GM12878 (cell line): ENCODE data around the gene OR4D2. TPM values are rescaled to one million over a fixed set of nuclear protein-coding genes. Genes with fewer than 3 reads are reported as not detected.

Experiments
- ATAC-seq: fragments of 200-7000 bp; cut with Tn5 transposase; 3 replicates; pipeline ENCODE4 v1.9.1; 2020; ENCODE audit warnings: mild to moderate bottlenecking, moderate library complexity
- BruUV-seq: library from RNA; stranded (reverse); fragments of 400-500 nt; replicated peaks from 2 replicates; lab custom pipeline; 2021; lab: Mats Ljungman, UMichigan
- CTCF ChIA-PET: fragments of 300-600 bp; sonication (Branson Sonifier 250); formaldehyde crosslinking; extraction: SDS; loops from one replicate; lab custom pipeline; 2021; ENCODE audit warnings: inconsistent platforms; lab: Yijun Ruan, JAX
- POLR2A ChIA-PET: fragments of 350-600 bp; formaldehyde crosslinking; extraction: SDS; loops from one replicate; lab custom pipeline; 2021; ENCODE audit warnings: inconsistent platforms; lab: Charles Lee
- RAD21 ChIA-PET: fragments of 300-600 bp; sonication (Branson Sonifier 250); formaldehyde crosslinking; loops from one replicate; lab custom pipeline; 2023; ENCODE audit warnings: antibody characterized with exemption; ENCODE audit not compliant: unreplicated experiment; lab: Charles Lee
- SMC1A ChIA-PET: fragments of 300-600 bp; sonication (Branson Sonifier 250); formaldehyde crosslinking; loops from one replicate; lab custom pipeline; 2023; ENCODE audit not compliant: unreplicated experiment, uncharacterized antibody; lab: Charles Lee
- DNase-seq: peaks from one replicate; pipeline ENCODE4 v3.0.0-alpha.2; 2011; ENCODE audit warnings: low read depth, low spot score
- FAIRE-seq: peaks from 3 replicates; lab custom pipeline; 2011; peaks lifted over from hg19 to GRCh38; lab: Jason Lieb, UNC
- H2AFZ ChIP-seq: 2 replicates; pipeline ENCODE4 v1.6.0; 2011; ENCODE audit warnings: low read depth, low read length, control low read depth; ENCODE audit not compliant: control insufficient read depth
- H3K27ac ChIP-seq: 2 replicates; pipeline ENCODE4 v1.5.1; 2011; ENCODE audit warnings: control low read depth; ENCODE audit not compliant: control insufficient read depth, insufficient read depth
- H3K27me3 ChIP-seq, 2 experiments: replicated peaks in 1 of 2; 2 replicates each; pipeline versions ENCODE4 v1.6.0 to v1.6.1; 2011; ENCODE audit warnings: low read length in 1 of 2; ENCODE audit not compliant: control insufficient read depth in 2 of 2, insufficient read depth in 2 of 2
- H3K36me3 ChIP-seq, 2 experiments: 2 replicates each; pipeline ENCODE4 v1.5.1; 2011; ENCODE audit warnings: low read length in 1 of 2; ENCODE audit not compliant: control insufficient read depth in 2 of 2, insufficient read depth in 2 of 2
- H3K4me1 ChIP-seq: 2 replicates; pipeline ENCODE4 v1.6.1; 2011; ENCODE audit warnings: mild to moderate bottlenecking, low read length, moderate library complexity, mixed read lengths; ENCODE audit not compliant: control insufficient read depth, insufficient read depth
- H3K4me2 ChIP-seq: 2 replicates; pipeline ENCODE4 v1.6.0; 2011; ENCODE audit warnings: control low read depth; ENCODE audit not compliant: control insufficient read depth, insufficient read depth
- H3K4me3 ChIP-seq: fragments of 200-600 bp; sonication (generic); 2 replicates; pipeline ENCODE4 v1.5.1; 2016
- H3K79me2 ChIP-seq: 2 replicates; pipeline ENCODE4 v1.6.0; 2011; ENCODE audit warnings: low read length; ENCODE audit not compliant: control insufficient read depth, insufficient read depth
- H3K9ac ChIP-seq: 2 replicates; pipeline ENCODE4 v1.8.0; 2011; ENCODE audit warnings: low read length, control low read depth, mixed read lengths; ENCODE audit not compliant: control insufficient read depth, insufficient read depth
- H3K9me3 ChIP-seq: replicated peaks from 3 replicates; pipeline ENCODE4 v1.5.1; 2011; ENCODE audit warnings: mild to moderate bottlenecking, low read length; ENCODE audit not compliant: control insufficient read depth, insufficient read depth
- H4K20me1 ChIP-seq: 2 replicates; pipeline ENCODE4 v1.6.0; 2011; ENCODE audit not compliant: control insufficient read depth, insufficient read depth
- FOS ChIP-seq: IDR thresholded peaks from 3 replicates; pipeline ENCODE4 v1.6.1; 2011; ENCODE audit warnings: borderline replicate concordance; ENCODE audit not compliant: insufficient read length; ENCODE audit errors: extremely low read depth
- MEF2B ChIP-seq: fragments of 450-650 bp; IDR thresholded peaks from 2 replicates; pipeline ENCODE4 v1.6.1; 2018; ENCODE audit warnings: mild to moderate bottlenecking, moderate library complexity; ENCODE audit not compliant: partially characterized antibody, poor library complexity, severe bottlenecking
- NRF1 ChIP-seq: conservative IDR thresholded peaks from 2 replicates; pipeline ENCODE4 v1.6.1; 2011; ENCODE audit warnings: mild to moderate bottlenecking, low read depth, low read length, improper control_type of control experiment
- ZBED1 ChIP-seq: IDR thresholded peaks from 2 replicates; pipeline ENCODE4 v1.6.1; 2016; ENCODE audit warnings: borderline replicate concordance
- WGBS: methylation state at CpG from one replicate; pipeline ENCODE4 v1.1.6; 2016; ENCODE audit warnings: low lambda C conversion rate; ENCODE audit not compliant: insufficient replicate concordance, insufficient coverage; ENCODE audit errors: missing lambda C conversion rate; 5-methylcytosine and 5-hydroxymethylcytosine counted together
- in situ Hi-C: fragments of 300-500 bp; cut with MboI; formaldehyde crosslinking; loops from 9 replicates; pipeline ENCODE4 v1.14.3; 2018; ENCODE audit warnings: mixed read lengths
- intact Hi-C: fragments of 100-400 bp; cut with micrococcal nuclease; formaldehyde crosslinking; loops from one replicate; pipeline ENCODE4 v1.14.2; 2022; ENCODE audit not compliant: unreplicated experiment
- polyA plus RNA-seq, 11 experiments: library from polyadenylated mRNA; depleted of rRNA in 4 of 11; unstranded in 6 of 11; stranded (reverse) in 5 of 11; fragments of >200 nt; fragmentation: Nextera tagmentation in 4 of 11; fragmentation: Illumina TruSeq in 1 of 11; extraction: Ambion mirVana in 4 of 11; extraction: Trizol in 1 of 11; gene quantifications; 1 replicate in 1 of 11; 2 replicates in 10 of 11; pipeline versions ENCODE4 v1.2.1 to v1.2.3, GENCODE V29; 2011 to 2016; ENCODE audit warnings: inconsistent platforms in 2 of 11, missing spikeins in 2 of 11, low read depth in 1 of 11
- total RNA-seq, 4 experiments: library from RNA; depleted of rRNA in 3 of 4; stranded (reverse); fragments of >200 nt in 3 of 4; fragmentation: Illumina TruSeq in 1 of 4; extraction: Trizol in 1 of 4; gene quantifications; 2 replicates each; pipeline versions ENCODE4 v1.2.1 to v1.2.3, GENCODE V29; 2013 to 2021
- TF ChIP-seq, protein P1 (sequence below): IDR thresholded peaks from 2 replicates; pipeline ENCODE4 v1.6.1; 2011; ENCODE audit warnings: borderline replicate concordance, low read depth, mild to moderate bottlenecking, moderate library complexity, low read length; ENCODE audit not compliant: insufficient read depth, poor library complexity, severe bottlenecking
- TF ChIP-seq, protein P2 (sequence below): IDR thresholded peaks from 2 replicates; pipeline ENCODE4 v1.6.1; 2012; ENCODE audit warnings: low read depth, low read length, improper control_type of control experiment
- TF ChIP-seq, protein P3 (sequence below): IDR thresholded peaks from 2 replicates; pipeline ENCODE4 v1.6.1; 2012; ENCODE audit warnings: improper control_type of control experiment, low read depth, low read length; ENCODE audit not compliant: insufficient replicate concordance

Gene OR4D2
- total and polyA plus RNA-seq, 10 of the 15 experiments (the other 5 are each of a cell fraction or from before 2014, with no cell fraction given), result 0.04 TPM; not detected in 9

DNA sequence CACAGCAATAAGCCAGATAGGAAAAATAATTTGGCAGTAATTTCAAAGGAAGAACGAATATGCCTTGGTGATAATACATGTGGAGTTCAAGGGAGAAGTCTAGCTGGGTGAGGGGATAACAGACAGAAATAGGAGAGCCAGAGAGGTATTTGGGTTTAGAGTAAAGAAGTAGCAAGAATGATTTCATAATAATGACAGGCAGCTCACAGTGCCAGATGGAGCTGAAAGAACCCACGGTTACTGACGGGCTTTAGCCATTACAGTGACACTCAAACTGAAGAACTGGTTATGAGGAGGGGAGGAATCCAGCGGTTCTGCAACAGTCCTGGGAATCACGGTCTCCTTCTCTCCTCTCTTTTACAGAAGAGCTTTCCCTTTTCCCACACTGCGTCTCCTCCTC lies 16.4 kb upstream of the OR4D2 start (continued):
- TF ChIP-seq, protein P1, sequence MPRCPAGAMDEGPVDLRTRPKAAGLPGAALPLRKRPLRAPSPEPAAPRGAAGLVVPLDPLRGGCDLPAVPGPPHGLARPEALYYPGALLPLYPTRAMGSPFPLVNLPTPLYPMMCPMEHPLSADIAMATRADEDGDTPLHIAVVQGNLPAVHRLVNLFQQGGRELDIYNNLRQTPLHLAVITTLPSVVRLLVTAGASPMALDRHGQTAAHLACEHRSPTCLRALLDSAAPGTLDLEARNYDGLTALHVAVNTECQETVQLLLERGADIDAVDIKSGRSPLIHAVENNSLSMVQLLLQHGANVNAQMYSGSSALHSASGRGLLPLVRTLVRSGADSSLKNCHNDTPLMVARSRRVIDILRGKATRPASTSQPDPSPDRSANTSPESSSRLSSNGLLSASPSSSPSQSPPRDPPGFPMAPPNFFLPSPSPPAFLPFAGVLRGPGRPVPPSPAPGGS, result no peak
- no peak for TF ChIP-seq MEF2B
- TF ChIP-seq, protein P2, sequence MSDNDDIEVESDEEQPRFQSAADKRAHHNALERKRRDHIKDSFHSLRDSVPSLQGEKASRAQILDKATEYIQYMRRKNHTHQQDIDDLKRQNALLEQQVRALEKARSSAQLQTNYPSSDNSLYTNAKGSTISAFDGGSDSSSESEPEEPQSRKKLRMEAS, result no peak

DNA sequence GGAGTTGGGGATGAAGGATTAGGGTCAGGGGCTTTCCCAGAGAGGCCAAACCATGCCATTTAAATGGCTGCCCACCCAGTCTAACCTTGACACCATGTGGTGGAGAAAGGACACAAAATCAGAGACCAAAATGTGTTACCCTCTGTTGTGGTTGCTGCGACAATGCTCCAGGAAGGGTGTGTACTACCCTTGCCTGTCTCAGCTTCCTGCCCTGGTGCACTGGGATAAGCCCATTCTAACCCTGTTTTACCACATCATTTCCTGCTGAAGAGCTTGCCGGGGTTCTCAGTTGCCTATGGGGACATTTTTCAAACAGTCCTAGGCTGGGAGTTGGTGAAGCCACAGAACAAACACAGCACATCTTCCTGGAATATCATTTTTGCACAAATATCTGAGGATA lies 13.7 kb upstream of the OR4D2 start:
- Histone ChIP-seq H3K27me3 (peaks cover 6 to 12% of the 10 kb centered on the region in 2 experiments; a peak in 3 of 4 replicates), H3K4me1 (no peaks in the 10 kb centered on the region), H3K79me2 (no peaks in the 10 kb centered on the region), H3K4me3 (no peak overlapping the region), H4K20me1 (no peaks in the 10 kb centered on the region; the same call in 1 of the 2 replicates), H3K4me2 (no peak overlapping the region), H3K9ac (no peak overlapping the region), H3K9me3 (no peaks in the 10 kb centered on the region; the same call in 2 of the 3 replicates), H3K27ac (no peak overlapping the region), H2AFZ (no peak overlapping the region; the same call in 1 of the 2 replicates), H3K36me3 (no peaks in the 10 kb centered on the region)
- intact Hi-C loops, result no loop called here
- ATAC-seq (no peak), DNase-seq (no peak), FAIRE-seq (no peak)
- WGBS, result 0% methylated on average over 2 of the region's 2 CpGs
- CTCF ChIA-PET, result no interaction called here
- RAD21 ChIA-PET, result no interaction called here
- no peak for TF ChIP-seq NRF1
- TF ChIP-seq ZBED1, result no peak
- TF ChIP-seq, protein P3, sequence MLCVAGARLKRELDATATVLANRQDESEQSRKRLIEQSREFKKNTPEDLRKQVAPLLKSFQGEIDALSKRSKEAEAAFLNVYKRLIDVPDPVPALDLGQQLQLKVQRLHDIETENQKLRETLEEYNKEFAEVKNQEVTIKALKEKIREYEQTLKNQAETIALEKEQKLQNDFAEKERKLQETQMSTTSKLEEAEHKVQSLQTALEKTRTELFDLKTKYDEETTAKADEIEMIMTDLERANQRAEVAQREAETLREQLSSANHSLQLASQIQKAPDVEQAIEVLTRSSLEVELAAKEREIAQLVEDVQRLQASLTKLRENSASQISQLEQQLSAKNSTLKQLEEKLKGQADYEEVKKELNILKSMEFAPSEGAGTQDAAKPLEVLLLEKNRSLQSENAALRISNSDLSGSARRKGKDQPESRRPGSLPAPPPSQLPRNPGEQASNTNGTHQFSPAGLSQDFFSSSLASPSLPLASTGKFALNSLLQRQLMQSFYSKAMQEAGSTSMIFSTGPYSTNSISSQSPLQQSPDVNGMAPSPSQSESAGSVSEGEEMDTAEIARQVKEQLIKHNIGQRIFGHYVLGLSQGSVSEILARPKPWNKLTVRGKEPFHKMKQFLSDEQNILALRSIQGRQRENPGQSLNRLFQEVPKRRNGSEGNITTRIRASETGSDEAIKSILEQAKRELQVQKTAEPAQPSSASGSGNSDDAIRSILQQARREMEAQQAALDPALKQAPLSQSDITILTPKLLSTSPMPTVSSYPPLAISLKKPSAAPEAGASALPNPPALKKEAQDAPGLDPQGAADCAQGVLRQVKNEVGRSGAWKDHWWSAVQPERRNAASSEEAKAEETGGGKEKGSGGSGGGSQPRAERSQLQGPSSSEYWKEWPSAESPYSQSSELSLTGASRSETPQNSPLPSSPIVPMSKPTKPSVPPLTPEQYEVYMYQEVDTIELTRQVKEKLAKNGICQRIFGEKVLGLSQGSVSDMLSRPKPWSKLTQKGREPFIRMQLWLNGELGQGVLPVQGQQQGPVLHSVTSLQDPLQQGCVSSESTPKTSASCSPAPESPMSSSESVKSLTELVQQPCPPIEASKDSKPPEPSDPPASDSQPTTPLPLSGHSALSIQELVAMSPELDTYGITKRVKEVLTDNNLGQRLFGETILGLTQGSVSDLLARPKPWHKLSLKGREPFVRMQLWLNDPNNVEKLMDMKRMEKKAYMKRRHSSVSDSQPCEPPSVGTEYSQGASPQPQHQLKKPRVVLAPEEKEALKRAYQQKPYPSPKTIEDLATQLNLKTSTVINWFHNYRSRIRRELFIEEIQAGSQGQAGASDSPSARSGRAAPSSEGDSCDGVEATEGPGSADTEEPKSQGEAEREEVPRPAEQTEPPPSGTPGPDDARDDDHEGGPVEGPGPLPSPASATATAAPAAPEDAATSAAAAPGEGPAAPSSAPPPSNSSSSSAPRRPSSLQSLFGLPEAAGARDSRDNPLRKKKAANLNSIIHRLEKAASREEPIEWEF, result no peak
- TF ChIP-seq FOS, result no peak
- in situ Hi-C loops, result no loop called here
- SMC1A ChIA-PET, result no interaction called here
- POLR2A ChIA-PET, result no interaction called here
- BruUV-seq, result no TSS peak
